H9 (cell line): Measurements from ENCODE around the gene CENPP. TPM values are rescaled to one million over a fixed set of nuclear protein-coding genes. Genes with fewer than 3 reads are reported as not detected.

Experiments
- DNase-seq: peaks from one replicate; pipeline ENCODE4 v3.0.0-alpha.2; 2017
- H2AFZ ChIP-seq: one replicate; pipeline ENCODE4 v1.6.1; 2013; ENCODE audit warnings: mild to moderate bottlenecking, low read length, control low read depth, moderate library complexity
- H2AK5ac ChIP-seq: 2 replicates; pipeline ENCODE4 v1.6.1; 2013; ENCODE audit warnings: low read length, control low read depth, mixed read lengths; ENCODE audit not compliant: insufficient read length
- H2BK120ac ChIP-seq: one replicate; pipeline ENCODE4 v1.6.1; 2013; ENCODE audit warnings: low read depth, mild to moderate bottlenecking, low read length, control low read depth, inconsistent platforms; ENCODE audit not compliant: poor library complexity, severe bottlenecking
- H2BK12ac ChIP-seq: 2 replicates; pipeline ENCODE4 v1.6.1; 2013; ENCODE audit warnings: low read length, control low read depth, mixed read lengths, low read depth; ENCODE audit not compliant: insufficient read length
- H2BK15ac ChIP-seq: 2 replicates; pipeline ENCODE4 v1.6.1; 2013; ENCODE audit warnings: low read depth, low read length, control low read depth
- H2BK20ac ChIP-seq: one replicate; pipeline ENCODE4 v1.6.1; 2013; ENCODE audit warnings: low read depth, mild to moderate bottlenecking, low read length, control low read depth, inconsistent platforms; ENCODE audit not compliant: poor library complexity, severe bottlenecking
- H2BK5ac ChIP-seq: 2 replicates; pipeline ENCODE4 v1.6.1; 2013; ENCODE audit warnings: low read length, control low read depth, mixed read lengths; ENCODE audit not compliant: insufficient read length
- H3K14ac ChIP-seq: 2 replicates; pipeline ENCODE4 v1.6.1; 2013; ENCODE audit warnings: low read length, control low read depth; ENCODE audit not compliant: insufficient read depth
- H3K18ac ChIP-seq: 2 replicates; pipeline ENCODE4 v1.6.1; 2013; ENCODE audit warnings: low read depth, mild to moderate bottlenecking, mixed read lengths, low read length, control low read depth; ENCODE audit not compliant: insufficient read length
- H3K23ac ChIP-seq: 2 replicates; pipeline ENCODE4 v1.6.1; 2013; ENCODE audit warnings: low read length, control low read depth, mixed read lengths, low read depth; ENCODE audit not compliant: insufficient read length
- H3K23me2 ChIP-seq: 2 replicates; pipeline ENCODE4 v1.6.1; 2013; ENCODE audit warnings: low read depth, mild to moderate bottlenecking, mixed read lengths, low read length, control low read depth; ENCODE audit not compliant: insufficient read length, poor library complexity, severe bottlenecking
- H3K27ac ChIP-seq: 2 replicates; pipeline ENCODE4 v1.5.1; 2013; ENCODE audit warnings: low read length, control low read depth, mixed read lengths, low read depth; ENCODE audit not compliant: insufficient read length
- H3K27me3 ChIP-seq: 2 replicates; pipeline ENCODE4 v1.6.1; 2013; ENCODE audit warnings: low read length, control low read depth, inconsistent platforms; ENCODE audit not compliant: insufficient read depth
- H3K4ac ChIP-seq: 2 replicates; pipeline ENCODE4 v1.6.1; 2013; ENCODE audit warnings: low read depth, mild to moderate bottlenecking, control low read depth, inconsistent platforms, low read length, moderate library complexity
- H3K4me1 ChIP-seq: 2 replicates; pipeline ENCODE4 v1.6.1; 2013; ENCODE audit warnings: low read length, control low read depth, inconsistent platforms; ENCODE audit not compliant: insufficient read depth
- H3K4me2 ChIP-seq: 2 replicates; pipeline ENCODE4 v1.6.1; 2013; ENCODE audit warnings: low read length, control low read depth, mixed read lengths; ENCODE audit not compliant: insufficient read length, insufficient read depth
- H3K56ac ChIP-seq: 2 replicates; pipeline ENCODE4 v1.6.1; 2013; ENCODE audit warnings: low read depth, mild to moderate bottlenecking, mixed read lengths, low read length, control low read depth; ENCODE audit not compliant: insufficient read length
- H3K79me1 ChIP-seq: 2 replicates; pipeline ENCODE4 v1.6.1; 2013; ENCODE audit warnings: low read depth, mild to moderate bottlenecking, moderate library complexity, low read length, control low read depth, inconsistent platforms; ENCODE audit not compliant: insufficient read depth, poor library complexity, severe bottlenecking
- H3K79me2 ChIP-seq: 2 replicates; pipeline ENCODE4 v1.6.1; 2013; ENCODE audit warnings: low read length, control low read depth, inconsistent platforms; ENCODE audit not compliant: insufficient read depth
- H3K9ac ChIP-seq: 2 replicates; pipeline ENCODE4 v1.6.1; 2013; ENCODE audit warnings: low read length, control low read depth, mixed read lengths; ENCODE audit not compliant: insufficient read length; ENCODE audit errors: extremely low read depth
- H3K9me3 ChIP-seq: one replicate; pipeline ENCODE4 v1.6.1; 2013; ENCODE audit warnings: low read depth, low read length, inconsistent platforms; ENCODE audit not compliant: control insufficient read depth
- H3T11ph ChIP-seq: one replicate; pipeline ENCODE4 v1.6.1; 2013; ENCODE audit warnings: mild to moderate bottlenecking, low read length, control low read depth, inconsistent platforms
- H4K20me1 ChIP-seq: one replicate; pipeline ENCODE4 v1.6.1; 2013; ENCODE audit not compliant: control insufficient read depth, insufficient read length, insufficient read depth
- H4K5ac ChIP-seq: 2 replicates; pipeline ENCODE4 v1.6.1; 2013; ENCODE audit warnings: low read depth, mild to moderate bottlenecking, mixed read lengths, low read length, control low read depth; ENCODE audit not compliant: insufficient read length
- H4K8ac ChIP-seq: replicated peaks from 2 replicates; pipeline ENCODE4 v1.6.1; 2013; ENCODE audit warnings: low read length, control low read depth, mixed read lengths, low read depth; ENCODE audit not compliant: insufficient read length
- H4K91ac ChIP-seq: 2 replicates; pipeline ENCODE4 v1.6.1; 2013; ENCODE audit warnings: low read depth, mild to moderate bottlenecking, moderate library complexity, mixed read lengths, low read length, control low read depth; ENCODE audit not compliant: insufficient read length
- H3K27ac Mint-ChIP-seq, 3 experiments: 2 replicates in 2 of 3; 3 replicates in 1 of 3; pipeline ENCODE4 v1.8.0; 2020 to 2021; ENCODE audit warnings: mixed read lengths in 3 of 3, mild to moderate bottlenecking in 1 of 3, moderate library complexity in 1 of 3
- H3K27me3 Mint-ChIP-seq: 2 replicates; pipeline ENCODE4 v1.8.0; 2021; ENCODE audit warnings: low read depth, mild to moderate bottlenecking, moderate library complexity, mixed read lengths
- H3K36me3 Mint-ChIP-seq, 3 experiments: 2 replicates in 2 of 3; 3 replicates in 1 of 3; pipeline ENCODE4 v1.8.0; 2020 to 2021; ENCODE audit warnings: low read depth in 3 of 3, mixed read lengths in 3 of 3; ENCODE audit not compliant: insufficient read depth in 1 of 3
- H3K4me1 Mint-ChIP-seq, 2 experiments: 2 replicates each; pipeline ENCODE4 v1.8.0; 2020; ENCODE audit warnings: mixed read lengths in 2 of 2
- H3K4me3 Mint-ChIP-seq, 2 experiments: 2 replicates in 1 of 2; 3 replicates in 1 of 2; pipeline ENCODE4 v1.8.0; 2020 to 2021; ENCODE audit warnings: mild to moderate bottlenecking in 2 of 2, mixed read lengths in 2 of 2, moderate library complexity in 1 of 2
- H3K9me3 Mint-ChIP-seq, 2 experiments: 2 replicates in 1 of 2; 3 replicates in 1 of 2; pipeline ENCODE4 v1.8.0; 2020; ENCODE audit warnings: mild to moderate bottlenecking in 2 of 2, mixed read lengths in 2 of 2, moderate library complexity in 1 of 2
- CTCF ChIP-seq: fragments of 200-600 bp; sonication (generic); conservative IDR thresholded peaks from 3 replicates; pipeline ENCODE4 v1.8.0; 2021; ENCODE audit warnings: antibody characterized with exemption, mild to moderate bottlenecking
- WGBS: extraction: QIAGEN DNeasy Blood & Tissue Kit; methylation state at CpG from one replicate; pipeline ENCODE4 v1.1.7; 2013; ENCODE audit warnings: missing lambda C conversion rate, low lambda C conversion rate, mixed read lengths; ENCODE audit not compliant: insufficient read length; ENCODE audit errors: extremely low coverage; 5-methylcytosine and 5-hydroxymethylcytosine counted together
- total RNA-seq: library from RNA; stranded (reverse); gene quantifications from 2 replicates; pipeline ENCODE4 v1.2.1, GENCODE V29; 2021

The CENPP gene
- total RNA-seq, 1 experiment from 2014 or later, result 9.1 TPM

GRCh38 chr9:92508018-92508820, 182.5 kb downstream of the CENPP start:
- Histone ChIP-seq H3K18ac (no peak overlapping the region), H3K79me2 (no peaks in the 10 kb centered on the region), H4K5ac (no peak overlapping the region), H2BK12ac (no peak overlapping the region), H3K9me3 (no peaks in the 10 kb centered on the region), H2BK15ac (no peak overlapping the region), H3K9ac (no peak overlapping the region), H2AK5ac (no peak overlapping the region), H3T11ph (no peak overlapping the region), H3K4me1 (peaks cover 2% of the 10 kb centered on the region; the same call in 1 of the 2 replicates), H3K27ac (no peak overlapping the region), H3K4ac (no peak overlapping the region; the same call in 1 of the 2 replicates), H3K56ac (no peak overlapping the region), H3K79me1 (no peaks in the 10 kb centered on the region), H2BK120ac (no peak overlapping the region), H4K8ac (no peak overlapping the region), H3K14ac (no peak overlapping the region), H2BK20ac (no peak overlapping the region), H4K91ac (no peak overlapping the region), H2AFZ (no peak overlapping the region), H4K20me1 (no peaks in the 10 kb centered on the region), H3K23me2 (no peaks in the 10 kb centered on the region), H3K4me2 (no peak overlapping the region), H2BK5ac (no peak overlapping the region), H3K27me3 (no peaks in the 10 kb centered on the region), H3K23ac (no peak overlapping the region)
- Mint-ChIP-seq H3K36me3 (no peaks in the 10 kb centered on the region), H3K27ac (no peak overlapping the region; a peak in 1 of 7 replicates), H3K4me1 (peaks cover 10 to 14% of the 10 kb centered on the region in 2 experiments), H3K27me3 (no peaks in the 10 kb centered on the region), H3K9me3 (no peaks in the 10 kb centered on the region), H3K4me3 (no peak overlapping the region)
- WGBS, result no CpG with 5 or more reads among the region's 10 CpGs
- DNase-seq, result no peak
- TF ChIP-seq CTCF, result no peak
